ENCODE data around the gene JAZF1. TPM values are rescaled to one million over a fixed set of nuclear protein-coding genes. Genes with fewer than 3 reads are reported as not detected.

Gene JAZF1
- total RNA-seq, 2 donors from 2014 or later = 12.6 to 23.6 TPM

DNA sequence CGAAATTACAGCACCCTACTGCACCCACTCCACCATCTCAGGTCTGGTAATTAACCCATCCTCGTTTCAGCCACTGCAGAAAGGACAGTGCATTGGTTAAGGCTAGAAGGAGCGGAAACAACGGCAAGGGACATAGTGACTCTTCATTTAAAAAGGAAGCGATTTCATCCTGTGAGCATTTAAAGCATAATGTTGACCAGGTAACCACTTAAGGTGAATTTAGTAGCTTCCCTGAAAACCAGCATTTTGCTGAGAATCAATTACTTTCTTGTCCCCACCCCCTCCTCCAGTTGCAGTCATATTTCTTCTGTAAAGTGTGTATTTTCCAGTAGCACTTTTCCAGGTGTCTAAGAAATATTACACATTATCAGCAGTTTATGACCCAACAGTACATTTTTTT lies 821 bp upstream of the JAZF1 start:
- Mint-ChIP-seq H3K27me3 (no peaks in the 10 kb centered on the region), H3K27ac (peak overlapping the region; percentile 83 to 95), H3K9me3 (no peaks in the 10 kb centered on the region), H3K36me3 (no peaks in the 10 kb centered on the region), H3K4me3 (peak overlapping the region; percentile 86), H3K4me1 (ENCODE audit: low read depth in 2 of 2) (peaks cover 48% of the 10 kb centered on the region in 2 donors)
- no peak for ATAC-seq
- no peak for DNase-seq (ENCODE audit: low spot score)

DNA sequence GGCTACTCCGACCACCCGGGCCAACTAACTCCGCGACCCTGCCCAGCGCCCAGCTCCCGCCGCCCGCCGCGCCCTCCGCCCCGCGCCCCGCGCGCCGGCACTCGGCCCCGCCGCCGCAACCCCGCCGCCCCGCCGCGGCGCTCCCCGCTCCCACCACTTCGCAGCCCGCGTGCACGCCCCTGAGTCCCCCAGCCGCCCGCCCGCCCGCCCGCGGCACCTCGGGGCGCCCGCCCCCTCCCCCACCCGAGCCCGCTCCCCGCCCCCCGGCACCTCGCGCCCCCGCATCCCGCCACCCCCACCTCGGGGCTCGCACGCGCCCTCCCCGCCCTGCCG lies 598 bp downstream of the JAZF1 start:
- ATAC-seq (no peak), DNase-seq (ENCODE audit: low spot score) (no peak)
- Mint-ChIP-seq H3K4me3 (peak overlapping the region; percentile 86), H3K27me3 (no peaks in the 10 kb centered on the region), H3K27ac (no peak overlapping the region), H3K9me3 (no peaks in the 10 kb centered on the region), H3K36me3 (no peaks in the 10 kb centered on the region), H3K4me1 (ENCODE audit: low read depth in 2 of 2) (peaks cover 51 to 54% of the 10 kb centered on the region in 2 donors)

DNA sequence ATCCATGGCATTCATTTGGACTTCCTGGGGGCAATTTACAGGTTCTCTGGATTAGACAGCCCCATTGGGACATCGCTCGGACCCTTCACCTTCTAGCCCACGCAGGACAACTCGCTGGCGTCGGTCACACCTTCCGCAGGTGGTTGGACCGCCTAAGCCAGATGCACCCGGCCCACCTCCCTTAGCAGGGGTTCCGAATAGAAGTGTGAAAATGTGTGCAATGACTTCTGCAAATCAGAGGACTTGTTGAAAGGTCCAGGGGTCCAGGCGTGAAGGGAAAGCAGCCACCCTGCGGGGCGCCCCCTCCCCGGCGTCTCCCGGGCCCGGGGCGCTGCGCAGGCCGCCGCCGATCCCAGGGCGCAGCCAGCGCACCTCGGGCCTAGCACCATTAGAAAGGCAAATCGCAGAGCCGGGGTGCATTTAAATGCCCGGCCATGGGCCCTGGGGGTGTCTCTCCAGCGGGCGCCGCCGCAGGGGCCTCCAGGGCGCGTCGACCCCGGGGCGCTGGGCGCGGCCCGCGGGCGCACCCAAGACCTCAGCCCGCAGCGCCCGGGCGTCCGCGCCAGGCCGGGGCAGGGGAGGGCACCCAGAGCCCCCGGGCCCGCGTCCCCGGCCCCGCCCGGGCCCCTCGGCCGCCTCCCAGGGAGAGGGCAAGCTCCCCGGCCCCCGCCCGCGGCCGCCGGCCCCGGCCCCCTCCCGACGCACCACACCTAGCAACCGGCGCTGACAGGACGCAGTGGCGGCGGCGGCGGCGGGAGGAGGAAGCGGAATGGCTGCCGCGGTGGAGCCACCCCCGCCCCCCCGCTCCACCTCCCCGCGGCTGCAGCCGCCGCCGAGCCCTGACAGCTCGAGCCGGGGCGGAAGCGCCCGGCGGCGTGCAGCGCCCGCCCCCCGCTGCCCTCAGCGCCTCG lies 1.2 kb downstream of the JAZF1 start:
- H3K4me1 Mint-ChIP-seq (ENCODE audit: low read depth in 2 of 2) = peaks cover 53 to 58% of the 10 kb centered on the region in 2 donors
- peak; percentile 85 to 89 for ATAC-seq
- H3K4me3 Mint-ChIP-seq = peak overlapping the region; percentile 77
- peak overlapping the region; percentile 66 to 70 for H3K27ac Mint-ChIP-seq
- peak; percentile 84 for DNase-seq (ENCODE audit: low spot score)
- no peaks in the 10 kb centered on the region for H3K27me3 Mint-ChIP-seq
- H3K9me3 Mint-ChIP-seq = no peaks in the 10 kb centered on the region
- no peaks in the 10 kb centered on the region for H3K36me3 Mint-ChIP-seq

DNA sequence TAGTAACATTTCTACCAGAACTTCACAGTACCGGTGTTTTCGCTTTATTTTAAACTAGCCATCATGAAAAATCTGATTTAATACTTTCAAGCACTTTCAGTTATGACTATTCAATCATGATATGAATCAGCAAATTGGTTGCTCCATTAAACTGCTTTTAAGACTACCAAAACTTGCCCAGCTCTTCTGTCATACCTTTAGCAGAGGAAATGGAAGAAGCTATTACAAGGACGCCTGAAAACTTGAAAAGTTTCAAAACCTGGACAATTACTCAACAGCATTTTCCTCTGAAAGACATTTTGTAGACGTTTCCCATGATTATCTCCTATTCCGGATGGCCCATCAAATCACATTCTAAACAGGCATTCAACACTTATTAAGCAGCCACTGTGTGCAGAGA lies 2.0 kb downstream of the JAZF1 start:
- H3K36me3 Mint-ChIP-seq = no peaks in the 10 kb centered on the region
- H3K27me3 Mint-ChIP-seq = no peaks in the 10 kb centered on the region
- H3K27ac Mint-ChIP-seq = peak overlapping the region; percentile 66 to 70
- peak in 1 of 2 donors; percentile 19 for ATAC-seq
- peaks cover 59% of the 10 kb centered on the region in 2 donors for H3K4me1 Mint-ChIP-seq (ENCODE audit: low read depth in 2 of 2)
- peak overlapping the region; percentile 77 for H3K4me3 Mint-ChIP-seq
- DNase-seq (ENCODE audit: low spot score) = no peak
- no peaks in the 10 kb centered on the region for H3K9me3 Mint-ChIP-seq

DNA sequence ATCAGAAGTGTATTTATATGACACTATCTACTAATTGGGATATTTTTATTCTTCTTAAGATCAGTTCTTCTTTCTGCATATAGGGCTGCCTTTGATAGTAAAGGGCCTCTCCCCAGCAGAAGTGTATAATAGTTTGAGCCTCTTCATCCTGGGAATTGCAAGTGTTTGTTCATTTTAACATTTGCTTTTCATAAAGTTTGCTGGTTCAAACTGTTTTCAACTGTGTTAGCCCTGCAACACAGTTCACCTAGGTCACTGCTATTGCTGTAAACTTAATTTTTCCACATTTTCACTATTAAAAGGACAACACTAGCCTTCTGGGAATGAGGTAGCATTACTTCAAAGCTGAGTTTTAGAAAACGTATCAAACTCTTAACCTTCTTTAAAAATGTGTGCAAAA lies 2.8 kb downstream of the JAZF1 start:
- DNase-seq (ENCODE audit: low spot score) (no peak), ATAC-seq (no peak)
- H3K36me3 Mint-ChIP-seq = no peaks in the 10 kb centered on the region
- no peak overlapping the region for H3K4me3 Mint-ChIP-seq
- H3K9me3 Mint-ChIP-seq = no peaks in the 10 kb centered on the region
- H3K27ac Mint-ChIP-seq = peak overlapping the region in 1 of 2 donors; percentile 64
- peaks cover 59% of the 10 kb centered on the region in 2 donors for H3K4me1 Mint-ChIP-seq (ENCODE audit: low read depth in 2 of 2)
- no peaks in the 10 kb centered on the region for H3K27me3 Mint-ChIP-seq

DNA sequence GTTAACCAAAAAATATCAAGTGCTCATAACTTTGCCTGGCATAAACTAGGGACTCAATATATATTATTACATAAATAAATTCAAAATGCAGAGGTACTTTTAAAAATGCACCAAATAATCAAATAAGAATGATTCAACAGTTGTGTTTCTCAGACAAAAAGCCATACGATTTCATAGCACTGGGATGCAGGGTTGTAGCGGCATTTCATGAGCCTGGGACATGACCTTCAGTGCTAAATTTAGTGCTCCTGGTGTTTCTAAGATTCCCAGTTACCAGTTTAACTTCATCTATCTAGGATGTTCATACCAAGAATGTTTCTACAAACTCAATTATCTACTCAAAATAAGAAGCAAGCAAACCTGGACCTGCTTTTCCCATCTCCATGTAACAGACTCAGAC lies 4.0 kb downstream of the JAZF1 start:
- no peaks in the 10 kb centered on the region for H3K27me3 Mint-ChIP-seq
- H3K27ac Mint-ChIP-seq = peak overlapping the region; percentile 64 to 73
- peaks cover 53 to 57% of the 10 kb centered on the region in 2 donors for H3K4me1 Mint-ChIP-seq (ENCODE audit: low read depth in 2 of 2)
- H3K4me3 Mint-ChIP-seq = peak overlapping the region; percentile 51
- no peaks in the 10 kb centered on the region for H3K36me3 Mint-ChIP-seq
- ATAC-seq = no peak
- no peaks in the 10 kb centered on the region for H3K9me3 Mint-ChIP-seq
- DNase-seq (ENCODE audit: low spot score) = no peak

DNA sequence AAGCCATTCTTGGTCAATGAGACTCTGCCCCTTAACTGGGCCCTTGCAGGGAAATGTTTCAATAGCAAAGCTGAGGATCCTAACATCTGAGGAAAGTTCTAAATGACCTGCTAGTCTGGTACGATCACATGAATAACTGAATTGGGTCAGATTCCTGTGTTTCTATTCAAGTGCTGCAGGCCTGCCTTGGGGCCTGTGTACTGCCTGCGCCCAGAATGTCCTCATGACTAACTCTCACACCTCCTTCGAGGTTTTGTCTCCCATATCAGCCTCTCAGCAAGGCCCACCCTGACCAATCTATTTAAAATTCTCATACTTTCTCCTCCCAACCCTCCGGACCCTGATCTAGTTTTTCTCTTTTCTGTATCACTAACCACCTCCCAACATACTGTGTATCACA lies 4.4 kb downstream of the JAZF1 start:
- no peaks in the 10 kb centered on the region for H3K36me3 Mint-ChIP-seq
- peaks cover 50 to 57% of the 10 kb centered on the region in 2 donors for H3K4me1 Mint-ChIP-seq (ENCODE audit: low read depth in 2 of 2)
- peak overlapping the region; percentile 51 for H3K4me3 Mint-ChIP-seq
- H3K27me3 Mint-ChIP-seq = no peaks in the 10 kb centered on the region
- H3K27ac Mint-ChIP-seq = peak overlapping the region; percentile 64 to 73
- ATAC-seq (no peak), DNase-seq (ENCODE audit: low spot score) (no peak)
- H3K9me3 Mint-ChIP-seq = no peaks in the 10 kb centered on the region

DNA sequence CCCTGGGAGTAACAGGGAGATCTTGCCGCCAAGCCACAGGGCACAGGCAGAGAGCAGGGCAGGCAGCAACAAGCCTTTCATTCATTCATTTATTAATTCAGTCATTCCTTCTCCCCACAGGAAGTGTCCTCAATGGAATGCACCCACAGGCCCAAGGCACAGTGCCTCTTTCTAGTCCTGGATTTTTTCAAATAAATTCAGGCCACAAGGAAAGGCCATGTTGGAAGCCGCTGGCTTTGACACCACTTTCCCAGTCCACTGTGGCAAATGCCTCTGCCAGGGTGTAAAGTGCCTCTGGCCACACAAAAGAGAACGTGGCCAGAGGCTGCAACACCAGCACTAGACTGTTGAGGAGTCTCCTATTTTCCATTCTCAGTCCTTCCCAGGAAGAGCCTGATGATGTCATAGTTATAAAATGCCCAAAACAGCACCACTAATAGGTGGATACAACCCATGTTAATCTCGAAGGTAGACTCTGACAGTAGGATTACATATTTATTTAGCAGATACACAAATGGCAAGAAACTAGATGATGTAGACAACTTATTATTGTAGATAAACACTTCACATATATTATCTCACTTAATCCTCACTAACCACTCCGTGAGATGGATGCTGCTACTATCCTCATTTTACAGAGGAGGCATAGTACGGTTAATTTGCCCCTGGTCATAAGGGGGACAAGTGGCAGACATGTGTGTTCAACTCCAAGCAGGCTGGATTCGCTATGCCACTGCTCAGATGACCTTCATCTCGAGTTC lies 5.5 kb downstream of the JAZF1 start:
- no peaks in the 10 kb centered on the region for H3K9me3 Mint-ChIP-seq
- H3K4me3 Mint-ChIP-seq = no peak overlapping the region
- DNase-seq (ENCODE audit: low spot score) (no peak), ATAC-seq (no peak)
- H3K27ac Mint-ChIP-seq = peak overlapping the region; percentile 9 to 67
- H3K36me3 Mint-ChIP-seq = no peaks in the 10 kb centered on the region
- no peaks in the 10 kb centered on the region for H3K27me3 Mint-ChIP-seq
- peaks cover 44 to 57% of the 10 kb centered on the region in 2 donors for H3K4me1 Mint-ChIP-seq (ENCODE audit: low read depth in 2 of 2)

DNA sequence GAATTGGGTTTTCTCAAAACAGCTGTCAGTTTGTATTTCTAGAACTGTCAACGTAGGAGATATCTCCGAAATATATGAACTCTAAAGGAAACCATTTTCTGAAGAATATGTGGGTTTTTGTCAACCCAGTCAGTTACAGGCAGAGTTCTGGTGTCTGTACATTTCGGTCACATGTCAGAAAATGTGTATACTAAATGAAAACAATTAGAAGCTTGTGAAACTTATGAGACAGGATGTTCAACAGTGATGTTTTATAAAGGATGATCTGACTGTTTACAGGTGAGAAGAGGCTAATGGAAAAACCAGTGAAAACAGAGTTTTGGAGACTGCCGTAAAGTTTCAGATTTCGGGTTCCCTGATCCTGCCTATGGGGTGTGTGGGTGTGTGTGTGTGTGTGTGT lies 6.2 kb downstream of the JAZF1 start:
- Mint-ChIP-seq H3K36me3 (no peaks in the 10 kb centered on the region), H3K27me3 (no peaks in the 10 kb centered on the region), H3K27ac (peak overlapping the region; percentile 9 to 67), H3K4me1 (ENCODE audit: low read depth in 2 of 2) (peaks cover 48 to 57% of the 10 kb centered on the region in 2 donors), H3K4me3 (no peak overlapping the region), H3K9me3 (no peaks in the 10 kb centered on the region)
- DNase-seq (ENCODE audit: low spot score) (no peak), ATAC-seq (no peak)

DNA sequence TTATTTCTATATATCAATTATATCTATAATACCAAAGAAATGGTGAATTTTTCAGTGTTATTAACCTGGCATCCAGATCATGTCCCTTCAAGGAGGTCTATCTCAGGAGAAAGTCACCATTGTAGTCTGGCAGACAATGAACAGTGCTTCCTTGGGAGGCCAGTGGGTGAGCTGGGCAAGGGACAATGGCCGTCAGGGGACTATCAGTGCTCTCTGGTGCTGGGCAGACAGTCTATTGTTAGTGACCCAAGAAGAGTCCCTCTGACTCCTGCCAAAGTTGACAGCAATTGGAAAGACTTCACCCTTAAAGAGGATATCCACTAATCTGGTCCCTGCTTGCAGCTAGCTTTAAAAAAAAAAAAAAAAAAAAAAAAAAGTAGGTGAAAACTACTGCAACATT lies 7.1 kb downstream of the JAZF1 start:
- no peaks in the 10 kb centered on the region for H3K9me3 Mint-ChIP-seq
- peaks cover 51 to 60% of the 10 kb centered on the region in 2 donors for H3K4me1 Mint-ChIP-seq (ENCODE audit: low read depth in 2 of 2)
- H3K4me3 Mint-ChIP-seq = no peak overlapping the region
- ATAC-seq (no peak), DNase-seq (ENCODE audit: low spot score) (no peak)
- H3K36me3 Mint-ChIP-seq = no peaks in the 10 kb centered on the region
- no peaks in the 10 kb centered on the region for H3K27me3 Mint-ChIP-seq
- H3K27ac Mint-ChIP-seq = peak overlapping the region in 1 of 2 donors; percentile 67

DNA sequence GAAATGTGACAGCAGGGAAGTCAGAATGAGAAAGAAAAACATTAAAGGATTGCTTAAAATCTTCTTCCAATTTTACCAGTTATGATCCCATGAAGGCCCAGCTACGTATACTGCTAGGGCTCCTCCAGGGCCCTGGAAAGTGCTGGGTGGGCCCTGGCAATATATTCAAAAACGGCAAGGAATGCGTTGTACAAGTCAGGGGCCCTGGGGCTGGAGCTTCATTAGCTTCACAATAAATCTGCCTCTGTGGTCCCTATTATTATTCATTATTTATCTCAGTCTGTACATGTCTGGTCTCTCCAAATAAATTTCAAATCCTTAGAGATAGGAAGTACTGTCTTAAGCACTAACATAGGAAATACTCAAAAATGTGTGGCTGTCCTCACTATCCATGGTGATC lies 7.6 kb downstream of the JAZF1 start:
- no peaks in the 10 kb centered on the region for H3K9me3 Mint-ChIP-seq
- peak overlapping the region; percentile 43 to 59 for H3K27ac Mint-ChIP-seq
- no peak for DNase-seq (ENCODE audit: low spot score)
- H3K4me1 Mint-ChIP-seq (ENCODE audit: low read depth in 2 of 2) = peaks cover 52 to 61% of the 10 kb centered on the region in 2 donors
- no peak for ATAC-seq
- no peaks in the 10 kb centered on the region for H3K36me3 Mint-ChIP-seq
- H3K4me3 Mint-ChIP-seq = no peak overlapping the region
- H3K27me3 Mint-ChIP-seq = no peaks in the 10 kb centered on the region

DNA sequence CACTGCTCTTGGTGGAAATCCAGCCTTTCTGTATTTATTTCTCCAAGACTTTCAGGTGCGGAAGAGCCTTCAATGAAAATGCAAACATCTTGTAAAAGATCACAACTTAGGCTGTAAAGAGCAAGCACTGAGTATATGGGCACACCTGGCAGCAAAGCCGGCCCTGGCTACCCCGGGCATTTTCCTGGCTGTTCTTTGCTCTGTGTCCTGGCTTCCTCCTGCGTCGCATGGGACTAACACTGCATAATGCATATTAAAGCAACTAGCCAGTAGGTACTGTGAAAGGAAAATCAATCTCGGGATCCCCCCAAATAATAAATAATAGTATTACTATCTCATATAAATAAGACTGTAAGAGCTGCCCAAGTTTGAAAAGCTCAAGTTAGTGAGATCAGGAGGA lies 9.9 kb downstream of the JAZF1 start:
- no peaks in the 10 kb centered on the region for H3K36me3 Mint-ChIP-seq
- peak overlapping the region in 1 of 2 donors; percentile 83 for H3K27ac Mint-ChIP-seq
- H3K27me3 Mint-ChIP-seq = no peaks in the 10 kb centered on the region
- DNase-seq (ENCODE audit: low spot score) (no peak), ATAC-seq (no peak)
- H3K4me3 Mint-ChIP-seq = no peak overlapping the region
- peaks cover 39 to 48% of the 10 kb centered on the region in 2 donors for H3K4me1 Mint-ChIP-seq (ENCODE audit: low read depth in 2 of 2)
- H3K9me3 Mint-ChIP-seq = no peaks in the 10 kb centered on the region

DNA sequence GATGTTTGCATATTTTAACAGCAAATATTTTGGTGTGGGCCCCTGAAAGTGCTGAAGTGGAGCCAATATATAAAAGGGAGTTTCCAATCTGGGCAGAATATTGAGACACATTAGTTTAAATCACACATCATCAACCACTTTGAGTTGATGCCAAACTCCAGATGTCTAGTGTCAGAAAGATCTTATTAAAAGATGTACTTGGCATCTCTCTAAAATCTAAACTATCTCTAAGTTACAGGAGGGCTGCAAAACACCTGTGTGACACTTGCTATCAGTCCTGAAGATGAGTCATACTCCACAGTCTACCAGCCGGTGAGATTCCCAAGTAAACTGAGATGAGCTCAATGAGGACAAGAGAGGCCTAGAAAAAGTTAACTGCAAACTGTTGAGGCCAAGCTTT lies 11.4 kb downstream of the JAZF1 start:
- peaks cover 38 to 42% of the 10 kb centered on the region in 2 donors for H3K4me1 Mint-ChIP-seq (ENCODE audit: low read depth in 2 of 2)
- no peaks in the 10 kb centered on the region for H3K9me3 Mint-ChIP-seq

More for the DNA sequence above, 11.4 kb downstream of the JAZF1 start:
- Mint-ChIP-seq H3K36me3 (no peaks in the 10 kb centered on the region), H3K4me3 (no peak overlapping the region), H3K27ac (peak overlapping the region; percentile 56 to 83), H3K27me3 (no peaks in the 10 kb centered on the region)
- no peak for ATAC-seq
- no peak for DNase-seq (ENCODE audit: low spot score)

All from natural killer cell treated with Interleukin-12 subunit alpha and Interleukin-12 subunit beta and Interleukin-15 and Interleukin-18, amount 100 ng/mL, for 72 hours (primary cell).